ENCODE measurements around the gene LRRC18. TPM values are rescaled to one million over a fixed set of nuclear protein-coding genes. Genes with fewer than 3 reads are reported as not detected.

The LRRC18 gene
- polyA plus RNA-seq, 3 donors from 2014 or later, result not detected

Other genes with a start within 250 kb of the LRRC18 start
- gene VSTM4, start 175.7 kb upstream of the LRRC18 start, polyA plus RNA-seq, result under 1 TPM in 2 of 3 donors, not detected in 1; 0.03 to 0.12 TPM
- not detected for gene FAM170B, start 194.2 kb upstream of the LRRC18 start, polyA plus RNA-seq
- 100 to 1,000 TPM in 1 of 3 donors, 10 to 100 TPM in 2; 23.4 to 114 (median 47.0) TPM for gene TMEM273, start 248.6 kb upstream of the LRRC18 start, polyA plus RNA-seq

All from immature natural killer cell (primary cell).